CD4-positive, alpha-beta T cell (primary cell): ENCODE results near the gene BIN1. TPM values are rescaled to one million over a fixed set of nuclear protein-coding genes. Genes with fewer than 3 reads are reported as not detected.

ENCODE experiments used
- ATAC-seq: fragments of 200-7000 bp; cut with Tn5 transposase; one replicate; pipeline ENCODE4 v1.10.0; 2022; ENCODE audit warnings: mild to moderate bottlenecking; ENCODE audit not compliant: poor library complexity
- CTCF ChIA-PET: fragments of 350-600 bp; sonication (Branson Sonifier 250); formaldehyde crosslinking; loops from one replicate; lab custom pipeline; 2021; ENCODE audit warnings: antibody characterized with exemption, inconsistent platforms; lab: Charles Lee
- POLR2A ChIA-PET: fragments of 350-600 bp; sonication (Branson Sonifier 250); formaldehyde crosslinking; loops from one replicate; lab custom pipeline; 2021; ENCODE audit warnings: antibody characterized with exemption, inconsistent platforms; lab: Charles Lee
- DNase-seq, 14 experiments: peaks; one replicate each; pipeline ENCODE4 v3.0.0-alpha.2; 2013 to 2020; ENCODE audit warnings: mixed read lengths in 2 of 14
- H3K27ac ChIP-seq, 2 donors: one replicate each; pipeline versions ENCODE4 v1.5.1 to v1.7.0; 2013; ENCODE audit warnings: low read length in 2 of 2, low read depth in 1 of 2, mild to moderate bottlenecking in 1 of 2
- H3K27me3 ChIP-seq, 2 experiments: 1 replicate in 1 of 2; 2 replicates in 1 of 2; pipeline versions ENCODE4 v1.6.1 to v1.7.0; 2013; ENCODE audit warnings: low read length in 2 of 2, control low read depth in 1 of 2, mild to moderate bottlenecking in 1 of 2, moderate library complexity in 1 of 2; ENCODE audit not compliant: insufficient read depth in 2 of 2, control insufficient read depth in 1 of 2
- H3K36me3 ChIP-seq: one replicate; pipeline ENCODE4 v1.6.1; 2013; ENCODE audit warnings: low read length, control low read depth; ENCODE audit not compliant: insufficient read depth
- H3K4me1 ChIP-seq: one replicate; pipeline ENCODE4 v1.6.1; 2013; ENCODE audit warnings: low read length, control low read depth; ENCODE audit not compliant: insufficient read depth
- H3K4me3 ChIP-seq: one replicate; pipeline ENCODE4 v1.5.1; 2013; ENCODE audit warnings: mild to moderate bottlenecking, low read length, moderate library complexity
- H3K9me3 ChIP-seq, 2 experiments: 1 replicate in 1 of 2; 2 replicates in 1 of 2; pipeline versions ENCODE4 v1.6.1 to v1.7.0; 2013; ENCODE audit warnings: low read length in 2 of 2, mild to moderate bottlenecking in 2 of 2, control low read depth in 1 of 2, moderate library complexity in 1 of 2; ENCODE audit not compliant: control insufficient read depth in 1 of 2, insufficient read depth in 1 of 2
- H3K27ac Mint-ChIP-seq: one replicate; pipeline ENCODE4 v1.8.0; 2020; ENCODE audit warnings: mixed read lengths
- H3K27me3 Mint-ChIP-seq: one replicate; pipeline ENCODE4 v1.8.0; 2021; ENCODE audit warnings: mixed read lengths
- H3K36me3 Mint-ChIP-seq: one replicate; pipeline ENCODE4 v1.8.0; 2021; ENCODE audit warnings: low read depth, mixed read lengths
- H3K4me1 Mint-ChIP-seq: one replicate; pipeline ENCODE4 v1.8.0; 2021; ENCODE audit warnings: low read depth, mixed read lengths
- H3K4me3 Mint-ChIP-seq: one replicate; pipeline ENCODE4 v1.8.0; 2020; ENCODE audit warnings: mild to moderate bottlenecking, mixed read lengths
- H3K9me3 Mint-ChIP-seq: one replicate; pipeline ENCODE4 v1.8.0; 2020; ENCODE audit warnings: mixed read lengths
- CTCF ChIP-seq: fragments of 200-600 bp; IDR thresholded peaks from one replicate; pipeline ENCODE4 v1.8.0; 2022; ENCODE audit warnings: antibody characterized with exemption, mild to moderate bottlenecking
- intact Hi-C, 2 experiments: fragments of 100-400 bp; cut with DNase I in 1 of 2; cut with micrococcal nuclease in 1 of 2; formaldehyde crosslinking; loops; one replicate each; pipeline versions ENCODE4 v1.15.1 to v1.9.0; 2023 to 2025; cut with DNase I, micrococcal nuclease
- total RNA-seq, 174 experiments: library from RNA in 2 of 174; stranded (reverse) in 2 of 174; gene quantifications; one replicate each; pipeline ENCODE4 v1.2.3 and lab custom pipeline; 2021 to 2026

The BIN1 gene
- total RNA-seq, 2 experiments from 2014 or later, result 98.8 to 104 TPM

GRCh38 chr2:127065940-127066318 lies 41.0 kb downstream of the BIN1 start:
- Mint-ChIP-seq H3K27me3 (no peaks in the 10 kb centered on the region), H3K36me3 (peaks cover 61% of the 10 kb centered on the region), H3K4me3 (no peak overlapping the region), H3K27ac (no peak overlapping the region), H3K9me3 (no peaks in the 10 kb centered on the region), H3K4me1 (peaks cover 18% of the 10 kb centered on the region)
- TF ChIP-seq CTCF, result no peak
- H3K9me3 ChIP-seq, result peaks cover 0 to 5% of the 10 kb centered on the region in 2 experiments
- intact Hi-C loops, result loop anchor here (5.0 to 10.0 kb wide), 2 partner anchors 79 to 106 kb away; no protein-coding TSS in a partner anchor
- peaks cover 89% of the 10 kb centered on the region for H3K36me3 ChIP-seq
- no peak for ATAC-seq
- DNase-seq, result no peak
- no peak overlapping the region for H3K4me3 ChIP-seq
- CTCF ChIA-PET, result no interaction called here
- peak overlapping the region in 1 of 2 donors; percentile 32 for H3K27ac ChIP-seq
- H3K27me3 ChIP-seq, result no peaks in the 10 kb centered on the region
- POLR2A ChIA-PET, result no interaction called here
- H3K4me1 ChIP-seq, result peaks cover 50% of the 10 kb centered on the region

- TF ChIP-seq CTCF, result no peak
- H3K9me3 ChIP-seq, result peaks cover 0 to 5% of the 10 kb centered on the region in 2 experiments
- H3K4me3 ChIP-seq, result no peak overlapping the region
- H3K4me1 ChIP-seq, result peaks cover 50% of the 10 kb centered on the region
- Mint-ChIP-seq H3K4me3 (no peak overlapping the region), H3K9me3 (no peaks in the 10 kb centered on the region), H3K4me1 (peaks cover 15% of the 10 kb centered on the region), H3K36me3 (peaks cover 59% of the 10 kb centered on the region), H3K27me3 (no peaks in the 10 kb centered on the region), H3K27ac (no peak overlapping the region)
- H3K27me3 ChIP-seq, result no peaks in the 10 kb centered on the region
- peaks cover 89% of the 10 kb centered on the region for H3K36me3 ChIP-seq
- ATAC-seq (no peak), DNase-seq (no peak)
- peak overlapping the region in 1 of 2 donors; percentile 31 for H3K27ac ChIP-seq
- ChIA-PET POLR2A (interaction anchor here (1.5 kb wide), 1 partner anchor 20 kb away, joined by 3 read pairs; no protein-coding TSS in a partner anchor), CTCF (no interaction called here)
- intact Hi-C loops, result loop anchor here (5.0 to 10.0 kb wide), 2 partner anchors 79 to 107 kb away; no protein-coding TSS in a partner anchor
Observed at GRCh38 chr2:127065299-127065939, 41.5 kb downstream of the BIN1 start.

- Mint-ChIP-seq H3K4me3 (no peak overlapping the region), H3K36me3 (peaks cover 59% of the 10 kb centered on the region), H3K27ac (peak overlapping the region; percentile 24), H3K27me3 (no peaks in the 10 kb centered on the region), H3K9me3 (no peaks in the 10 kb centered on the region), H3K4me1 (peaks cover 15% of the 10 kb centered on the region)
- intact Hi-C loops, result loop anchor here (5.0 to 10.0 kb wide), 2 partner anchors 80 to 108 kb away; no protein-coding TSS in a partner anchor
- peak overlapping the region; percentile 31 to 58 for H3K27ac ChIP-seq
- TF ChIP-seq CTCF, result no peak
- no peaks in the 10 kb centered on the region for H3K27me3 ChIP-seq
- peaks cover 89% of the 10 kb centered on the region for H3K36me3 ChIP-seq
- DNase-seq (peak in 10 of 14 experiments; percentile 18 to 84 (median 42)), ATAC-seq (peak; percentile 50)
- H3K4me1 ChIP-seq, result peaks cover 46% of the 10 kb centered on the region
- CTCF ChIA-PET, result no interaction called here
- H3K9me3 ChIP-seq, result peaks cover 0 to 5% of the 10 kb centered on the region in 2 experiments
- H3K4me3 ChIP-seq, result no peak overlapping the region
- POLR2A ChIA-PET, result interaction anchor here (1.5 kb wide), 1 partner anchor 20 kb away, joined by 3 read pairs; no protein-coding TSS in a partner anchor
Observed at GRCh38 chr2:127064642-127065250, 42.2 kb downstream of the BIN1 start.
